Islet precursor cell (in vitro differentiated cells): ENCODE data around the gene LCN15.
"Not testable (repeated sequence)": the region's sequence is repeated elsewhere in the genome, so short reads cannot be mapped to it uniquely, and the experiment has no call there.

ENCODE experiments used
- DNase-seq: peaks from one replicate; pipeline ENCODE4 v3.0.0-alpha.2; 2018

Gene LCN15

DNA sequence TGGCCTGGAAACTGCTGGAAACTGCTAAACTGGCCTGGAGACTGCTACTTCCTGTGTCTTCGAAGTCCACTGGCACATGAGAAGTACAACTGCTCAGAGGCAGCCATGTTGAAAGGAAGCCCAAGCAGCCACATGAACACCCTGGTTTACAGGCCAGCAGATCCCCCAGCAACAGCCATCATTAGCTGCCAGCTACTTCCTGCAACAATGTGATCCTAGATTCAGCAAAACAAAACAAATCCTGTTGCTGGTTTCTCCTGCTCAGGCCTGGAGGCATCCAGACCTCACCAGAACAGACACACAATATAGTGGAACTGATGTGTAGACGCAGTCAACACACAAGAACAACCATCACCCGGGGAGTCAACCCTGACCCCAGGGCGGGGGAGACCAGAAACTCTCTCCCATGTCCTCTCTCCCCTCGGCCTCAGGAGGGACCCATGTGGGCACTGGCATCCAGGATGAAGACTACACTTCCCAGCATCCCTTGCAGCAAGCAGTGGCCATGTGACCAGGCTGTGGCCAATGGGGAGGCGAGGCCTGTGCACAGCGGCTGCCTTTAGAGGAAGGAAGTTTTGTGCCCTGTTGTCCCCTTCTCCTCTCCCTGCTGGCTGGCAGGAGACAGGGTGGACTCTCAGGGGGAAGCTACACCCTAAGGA, 9.2 kb upstream of the LCN15 start:
- DNase-seq = no peak

- DNase-seq = no peak
Measured at GRCh38 chr9:136771907-136772415, 7.6 kb upstream of the LCN15 start.

DNA sequence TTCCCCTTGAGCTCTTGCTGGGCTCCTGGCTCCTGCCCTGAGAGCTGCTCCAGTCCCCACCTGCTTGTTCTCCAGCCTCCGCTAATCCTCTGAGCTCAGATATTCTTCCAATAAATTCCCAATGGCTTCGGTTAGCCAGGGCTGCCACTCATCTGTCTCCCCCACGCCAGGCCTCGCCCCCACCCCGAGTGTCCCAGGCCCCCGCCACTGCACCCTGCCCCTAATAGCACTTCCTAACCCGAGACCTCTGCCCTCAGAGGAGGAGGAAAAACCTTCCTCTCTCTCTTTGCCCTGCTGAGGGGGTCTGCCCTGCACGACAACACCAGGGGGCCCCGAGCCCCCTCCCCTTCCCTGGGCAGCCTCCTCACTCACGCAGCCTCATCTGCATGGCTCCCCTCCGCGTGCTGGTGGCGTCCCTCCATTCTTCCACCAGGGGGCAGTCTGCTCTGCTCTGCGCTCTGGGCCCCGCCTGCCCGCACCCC, 5.4 kb upstream of the LCN15 start:
- DNase-seq = peak; percentile 72

- peak; percentile 86 for DNase-seq
Measured at GRCh38 chr9:136766410-136767120, 2.2 kb upstream of the LCN15 start.

GRCh38 chr9:136765745-136766409, 1.6 kb upstream of the LCN15 start:
- DNase-seq = peak; percentile 39

GRCh38 chr9:136765041-136765440, 723 bp upstream of the LCN15 start:
- peak; percentile 54 for DNase-seq

GRCh38 chr9:136763649-136764035, 676 bp downstream of the LCN15 start:
- DNase-seq = peak; percentile 54

DNA sequence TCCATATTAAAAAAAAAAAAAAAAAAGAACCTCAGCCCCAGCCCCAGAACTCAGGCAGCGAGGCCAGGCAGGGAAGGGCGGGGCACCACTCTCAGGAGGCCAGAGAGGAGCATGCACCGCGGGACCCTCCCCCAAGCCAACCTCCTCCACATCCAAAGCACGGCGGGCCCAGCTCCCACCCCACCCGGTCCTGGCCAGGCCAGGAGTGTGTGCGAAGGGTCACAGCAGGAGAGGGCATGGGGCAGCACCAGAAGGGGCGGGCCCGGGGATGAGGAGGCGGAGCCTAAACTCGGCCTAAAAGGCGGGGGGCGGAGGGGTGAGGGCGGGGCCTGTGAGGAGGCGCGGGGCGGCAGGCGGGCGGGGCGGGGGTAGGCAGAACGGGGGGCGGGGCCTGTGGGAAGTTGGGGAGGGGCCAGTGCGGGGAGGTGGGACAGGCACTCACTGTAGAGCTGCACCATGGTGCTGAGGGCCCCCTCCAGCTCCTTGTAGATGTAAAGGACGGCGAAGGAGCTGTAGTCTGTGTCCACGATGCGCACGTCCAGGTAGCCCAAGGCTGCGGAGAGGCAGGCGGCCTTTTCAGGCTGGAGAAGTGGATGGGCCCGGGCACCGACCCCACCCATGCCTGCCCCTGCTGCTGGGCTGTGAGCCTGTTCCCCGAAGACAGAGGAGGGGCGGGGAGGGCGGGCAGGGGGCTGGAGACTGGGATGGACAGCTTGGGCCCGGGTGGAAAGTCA, 1.2 kb downstream of the LCN15 start:
- peak; percentile 97 for DNase-seq

DNA sequence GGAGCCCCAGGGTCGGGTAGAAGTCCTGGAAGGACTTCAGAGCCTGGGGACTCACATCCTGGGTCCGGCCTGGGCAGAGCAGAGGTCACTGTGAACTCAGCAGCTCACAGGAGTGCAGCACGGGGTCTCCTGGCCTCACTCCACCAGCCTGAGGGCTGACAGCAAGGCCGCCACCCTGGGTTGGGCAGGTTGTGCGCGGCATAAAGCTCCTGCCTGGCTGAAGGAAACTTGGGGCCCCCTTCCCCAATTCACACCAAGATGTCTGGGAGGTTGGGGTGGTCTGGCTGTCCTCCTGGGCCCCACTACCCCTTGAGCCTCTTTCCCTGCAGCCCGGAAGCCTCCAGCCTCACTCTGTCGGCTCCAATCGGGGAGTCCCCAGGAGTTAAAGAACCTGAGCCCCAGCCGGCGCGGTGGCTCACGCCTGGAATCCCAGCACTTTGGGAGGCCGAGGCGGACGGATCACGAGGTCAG, 2.1 kb downstream of the LCN15 start:
- peak; percentile 56 for DNase-seq

GRCh38 chr9:136761545-136761981, 2.8 kb downstream of the LCN15 start:
- peak; percentile 42 for DNase-seq

DNA sequence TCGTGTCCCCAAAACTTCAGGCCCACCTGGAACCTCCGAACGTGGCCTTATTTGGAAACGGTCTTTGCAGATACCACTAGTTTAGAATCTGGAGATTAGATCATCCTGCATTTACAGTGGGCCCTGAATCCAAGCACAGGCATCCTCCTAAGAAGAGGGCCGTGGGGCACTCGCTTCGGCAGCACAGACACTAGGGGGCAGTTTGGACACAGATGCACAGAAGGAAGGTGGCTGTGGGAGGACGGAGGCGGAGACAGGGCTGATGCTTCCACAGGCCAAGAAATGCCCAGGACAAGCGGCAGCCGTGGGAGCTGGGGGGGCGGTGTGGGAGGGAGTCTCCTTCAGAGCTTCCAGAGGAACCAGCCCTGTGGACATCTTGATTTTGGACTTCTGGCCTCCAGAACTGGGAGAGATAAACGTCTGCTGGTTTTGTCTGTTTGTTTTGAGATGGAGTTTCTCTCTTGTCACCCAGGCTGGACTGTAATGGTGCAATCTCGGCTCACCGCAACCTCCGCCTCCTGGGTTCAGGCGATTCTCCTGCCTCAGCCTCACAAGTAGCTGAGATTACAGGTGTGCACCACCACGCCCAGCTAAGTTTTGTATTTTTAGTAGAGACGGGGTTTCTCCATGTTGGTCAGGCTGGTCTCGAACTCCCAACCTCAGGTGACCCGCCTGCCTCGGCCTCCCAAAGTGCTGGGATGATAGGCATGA, 3.3 kb downstream of the LCN15 start:
- DNase-seq = peak; percentile 93

- peak; percentile 50 for DNase-seq
Measured at GRCh38 chr9:136760424-136760823, 3.9 kb downstream of the LCN15 start.

DNA sequence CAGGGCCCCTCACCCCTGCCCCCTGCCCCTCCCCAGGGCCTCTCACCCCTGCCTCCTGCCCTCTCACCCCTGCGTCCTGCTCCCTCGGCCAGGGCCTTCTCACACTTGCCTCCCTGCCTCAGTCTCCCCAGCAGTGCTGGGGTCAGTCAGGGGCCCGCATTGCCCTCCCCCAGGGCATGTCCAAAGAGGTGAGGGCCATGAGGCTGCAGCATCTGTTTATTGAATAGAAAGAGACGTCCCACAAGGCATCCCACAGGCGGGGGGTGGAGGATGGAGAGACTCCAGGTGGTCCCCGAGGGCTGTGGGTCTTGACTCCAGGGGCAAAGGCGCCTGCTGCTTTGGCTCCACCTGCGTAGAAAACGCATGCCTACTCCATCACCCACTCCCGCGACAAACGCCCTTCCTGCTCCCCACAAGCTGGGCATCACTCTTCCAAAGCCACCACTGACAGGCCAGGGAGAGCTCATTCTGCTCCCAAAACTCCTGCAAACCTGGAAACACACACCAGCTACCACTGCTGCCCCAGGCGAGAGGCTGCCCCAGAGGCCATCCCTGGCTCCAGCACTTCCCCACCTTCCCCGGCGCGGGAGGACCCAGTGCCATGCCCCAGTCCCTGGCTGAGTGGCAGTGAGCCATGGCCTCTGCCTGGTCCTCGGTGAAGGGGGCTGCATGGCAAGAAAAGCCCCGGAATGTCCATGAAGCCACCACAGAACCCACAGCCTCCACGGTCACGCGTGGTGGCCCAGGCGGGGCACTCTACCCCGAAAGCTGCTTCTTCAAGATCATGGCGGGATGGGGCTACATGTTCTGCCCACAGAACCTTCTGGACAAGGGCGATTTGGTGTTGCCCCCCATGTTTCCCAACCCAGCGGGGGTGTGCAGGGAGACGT, 4.6 kb downstream of the LCN15 start:
- peak; percentile 49 for DNase-seq

DNA sequence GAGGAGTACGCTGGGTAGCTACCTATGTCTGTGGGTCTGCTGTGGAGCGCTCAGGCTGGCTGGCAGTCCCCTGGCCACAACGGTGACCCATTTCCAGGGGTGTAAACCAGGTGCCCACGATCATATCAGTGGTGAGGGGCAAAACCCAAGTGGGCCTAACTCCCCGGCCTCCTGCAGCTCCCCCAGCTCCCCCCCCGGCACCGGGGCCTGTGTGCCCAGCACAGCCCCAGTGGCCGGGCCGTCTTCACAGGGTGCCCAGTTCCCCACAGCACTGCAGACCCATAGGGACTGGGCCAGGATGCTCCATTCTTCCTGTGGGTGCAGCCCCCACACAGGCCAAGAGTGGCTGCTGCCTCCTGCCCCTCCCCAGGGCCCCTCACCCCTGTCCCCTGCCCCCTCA, 5.3 kb downstream of the LCN15 start:
- peak; percentile 37 for DNase-seq

GRCh38 chr9:136757751-136758140, 6.6 kb downstream of the LCN15 start:
- DNase-seq = no peak

DNA sequence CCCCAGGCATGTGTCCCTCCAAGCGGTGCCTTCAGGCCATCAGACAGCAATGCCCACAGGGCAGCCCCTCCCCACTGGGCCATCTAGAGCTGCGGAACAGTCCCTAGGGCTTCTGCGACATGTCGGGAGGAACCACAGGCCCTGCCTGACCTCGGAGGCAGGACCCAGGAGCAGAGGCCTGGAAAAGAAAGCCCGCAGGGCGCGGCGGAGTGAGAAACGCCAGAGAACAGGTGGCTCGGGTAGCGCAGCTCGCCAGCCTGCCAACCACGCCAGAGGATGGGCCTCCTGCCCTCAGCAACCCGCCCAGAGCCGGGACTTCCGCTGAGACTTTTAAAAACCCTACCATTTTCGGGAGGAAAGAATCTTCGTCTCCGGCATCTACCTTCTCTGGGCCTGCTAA, 7.0 kb downstream of the LCN15 start:
- no peak for DNase-seq

GRCh38 chr9:136756836-136757235, 7.5 kb downstream of the LCN15 start:
- no peak for DNase-seq

GRCh38 chr9:136756134-136756438, 8.2 kb downstream of the LCN15 start:
- no peak for DNase-seq

DNA sequence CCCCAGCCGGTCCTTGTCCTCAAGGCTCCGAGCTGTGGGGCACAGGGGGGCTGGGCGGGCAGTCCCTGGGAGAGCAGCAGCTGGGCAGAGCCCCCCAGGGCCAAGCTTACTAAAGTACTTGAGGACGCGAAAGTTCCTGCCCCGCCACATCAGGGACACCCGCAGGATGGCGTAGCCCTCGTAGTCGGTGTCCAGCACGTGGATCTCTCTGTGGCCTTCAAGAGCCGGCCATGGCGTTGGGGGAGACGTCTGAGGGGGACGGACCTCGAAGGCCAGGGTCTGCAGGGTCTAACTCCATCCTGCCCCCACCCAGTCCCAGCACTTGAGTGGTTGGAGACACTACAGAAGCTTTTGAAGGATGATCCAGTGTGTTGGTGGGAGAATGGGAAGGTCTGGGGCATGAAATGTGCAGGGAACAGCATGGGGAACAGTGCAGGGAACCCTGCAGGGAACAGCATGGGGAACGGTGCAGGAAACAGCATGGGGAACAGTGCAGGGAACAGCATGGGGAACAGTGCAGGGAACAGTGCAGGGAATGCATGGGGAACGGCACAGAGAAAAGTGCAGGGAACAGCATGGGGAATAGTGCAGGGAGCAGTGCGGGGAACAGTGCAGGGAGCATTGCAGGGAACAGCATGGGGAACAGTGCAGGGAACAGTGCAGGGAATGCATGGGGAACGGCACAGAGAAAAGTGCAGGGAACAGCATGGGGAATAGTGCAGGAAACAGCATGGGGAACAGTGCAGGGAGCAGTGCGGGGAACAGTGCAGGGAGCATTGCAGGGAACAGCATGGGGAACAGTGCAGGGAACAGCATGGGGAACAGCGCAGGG, 8.8 kb downstream of the LCN15 start:
- DNase-seq = not testable (repeated sequence)

GRCh38 chr9:136754626-136755301, 9.6 kb downstream of the LCN15 start:
- DNase-seq = peak; percentile 70
